GM12801 (cell line): Measurements from ENCODE around the gene E4F1.

Source experiments
- TF ChIP-seq, protein P1 (sequence below): IDR thresholded peaks from one replicate; pipeline ENCODE4 v1.5.1; 2011; ENCODE audit warnings: control low read depth; ENCODE audit not compliant: insufficient read length; ENCODE audit errors: extremely low read depth

Gene E4F1

DNA sequence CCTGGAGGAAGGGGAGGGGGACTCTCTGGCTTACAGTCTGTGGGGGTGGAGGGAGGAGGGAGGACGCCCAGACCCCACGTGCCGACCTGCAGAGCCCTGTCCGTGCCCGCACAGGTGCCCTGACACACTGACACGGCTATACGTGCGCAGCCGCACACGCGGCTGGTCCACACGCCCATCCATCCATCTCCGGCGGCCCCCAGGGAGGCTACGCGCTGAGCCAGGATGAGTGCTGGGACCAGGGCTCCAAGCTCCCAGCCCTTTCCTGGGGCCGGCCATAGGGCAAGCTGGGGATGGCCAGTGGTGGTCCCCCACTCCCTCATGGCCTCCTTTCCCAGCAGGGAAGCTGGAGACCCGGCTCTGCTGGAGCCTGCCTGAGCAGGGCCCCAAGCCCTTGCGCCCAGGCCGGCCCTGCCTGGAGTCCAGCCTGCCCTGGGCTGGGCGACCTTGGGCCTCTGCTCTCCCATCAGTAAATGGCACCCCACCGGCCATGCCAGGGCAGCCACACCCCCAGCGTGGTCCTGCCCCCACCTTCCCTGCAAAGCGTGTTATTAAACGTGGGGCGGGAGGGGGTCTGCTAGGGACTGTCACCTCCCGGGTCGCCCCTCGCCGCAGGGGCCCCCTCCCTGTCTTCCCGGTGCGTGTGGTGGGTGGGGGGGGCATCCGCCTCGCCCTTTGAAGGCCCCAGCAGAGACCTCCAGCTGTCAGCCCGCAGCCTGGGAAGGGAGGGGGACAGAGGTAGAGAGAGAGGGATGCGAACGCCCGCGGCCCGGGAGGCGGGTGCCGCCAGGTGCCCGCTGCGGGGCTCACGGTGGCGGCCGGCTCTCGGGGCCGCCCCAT is 27.8 kb upstream of the E4F1 start:
- TF ChIP-seq, protein P1, sequence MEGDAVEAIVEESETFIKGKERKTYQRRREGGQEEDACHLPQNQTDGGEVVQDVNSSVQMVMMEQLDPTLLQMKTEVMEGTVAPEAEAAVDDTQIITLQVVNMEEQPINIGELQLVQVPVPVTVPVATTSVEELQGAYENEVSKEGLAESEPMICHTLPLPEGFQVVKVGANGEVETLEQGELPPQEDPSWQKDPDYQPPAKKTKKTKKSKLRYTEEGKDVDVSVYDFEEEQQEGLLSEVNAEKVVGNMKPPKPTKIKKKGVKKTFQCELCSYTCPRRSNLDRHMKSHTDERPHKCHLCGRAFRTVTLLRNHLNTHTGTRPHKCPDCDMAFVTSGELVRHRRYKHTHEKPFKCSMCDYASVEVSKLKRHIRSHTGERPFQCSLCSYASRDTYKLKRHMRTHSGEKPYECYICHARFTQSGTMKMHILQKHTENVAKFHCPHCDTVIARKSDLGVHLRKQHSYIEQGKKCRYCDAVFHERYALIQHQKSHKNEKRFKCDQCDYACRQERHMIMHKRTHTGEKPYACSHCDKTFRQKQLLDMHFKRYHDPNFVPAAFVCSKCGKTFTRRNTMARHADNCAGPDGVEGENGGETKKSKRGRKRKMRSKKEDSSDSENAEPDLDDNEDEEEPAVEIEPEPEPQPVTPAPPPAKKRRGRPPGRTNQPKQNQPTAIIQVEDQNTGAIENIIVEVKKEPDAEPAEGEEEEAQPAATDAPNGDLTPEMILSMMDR, result no peak

DNA sequence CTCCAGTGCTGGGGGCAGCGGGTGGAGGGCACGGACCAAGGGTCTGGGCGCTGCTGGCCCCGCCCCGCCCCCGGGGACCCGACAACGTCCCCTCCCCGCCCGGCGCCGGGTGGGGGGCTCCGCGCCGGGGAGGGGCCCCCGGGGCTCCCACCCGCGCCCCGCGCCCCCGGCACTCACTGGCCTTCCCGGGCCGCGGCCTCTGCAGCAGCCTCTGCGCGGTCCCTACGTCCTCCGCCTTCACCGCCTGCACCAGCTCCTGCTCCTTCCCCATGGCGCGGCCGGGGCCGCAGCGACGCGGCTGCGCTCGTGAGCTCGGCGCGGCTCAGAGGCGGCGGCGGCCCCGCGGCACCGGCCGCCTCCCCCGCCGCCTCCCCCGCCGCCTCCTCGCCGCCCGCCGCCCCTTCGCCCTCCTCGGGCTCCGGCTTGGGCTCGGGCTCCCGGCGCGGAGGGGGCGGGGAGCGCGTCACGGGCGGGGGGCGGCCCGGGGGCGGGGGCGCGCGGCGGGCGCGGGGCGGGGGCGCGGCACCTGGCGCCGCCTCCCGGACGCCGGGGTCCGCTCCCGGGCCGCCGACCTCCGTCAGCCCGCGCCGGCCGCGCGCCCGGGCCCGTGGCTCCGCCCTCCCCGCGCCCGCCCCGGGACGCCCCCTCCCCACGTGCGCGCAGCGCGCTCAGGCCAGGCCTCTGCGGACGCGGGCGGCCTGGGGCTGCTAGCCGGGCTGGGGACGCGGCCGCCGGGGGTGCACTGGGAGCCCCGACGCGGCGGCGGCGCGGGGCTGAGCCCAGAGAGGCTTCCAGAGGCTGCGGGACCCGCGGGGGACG is 27.0 kb upstream of the E4F1 start, which contains the start of gene CASKIN1:
CASKIN1 (minus strand) TSS at position 444 of the 819 bp plus-strand sequence; CDS start at position 271, 173 bp downstream.
- TF ChIP-seq, protein P1, result no peak

DNA sequence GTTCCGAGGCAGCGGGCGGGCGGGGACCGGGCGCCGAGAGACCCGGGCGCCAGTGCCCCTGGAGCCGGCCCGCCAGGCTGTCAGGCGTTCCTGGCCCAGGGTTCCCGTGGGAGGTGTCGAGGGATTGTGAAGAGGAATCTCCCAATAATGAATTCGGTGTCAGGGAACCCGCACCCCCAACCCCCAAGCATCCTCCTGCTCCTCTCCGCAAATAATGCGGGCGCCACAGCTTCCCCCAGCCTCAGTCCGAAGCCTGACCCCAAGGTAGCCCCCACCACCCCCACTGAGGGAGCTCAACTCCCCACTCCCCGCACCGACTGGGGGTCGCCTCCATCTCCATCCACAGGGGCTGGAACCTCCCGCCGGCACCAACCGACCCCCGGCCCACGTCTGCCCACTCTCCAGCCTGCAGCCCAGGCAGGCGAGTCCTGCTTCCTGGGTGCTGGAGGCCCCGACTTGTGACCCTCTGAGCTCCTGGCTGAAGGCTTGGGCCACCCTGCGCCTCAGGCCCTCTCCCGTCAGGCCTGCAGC is 26.3 kb upstream of the E4F1 start:
- TF ChIP-seq, protein P1, result no peak

DNA sequence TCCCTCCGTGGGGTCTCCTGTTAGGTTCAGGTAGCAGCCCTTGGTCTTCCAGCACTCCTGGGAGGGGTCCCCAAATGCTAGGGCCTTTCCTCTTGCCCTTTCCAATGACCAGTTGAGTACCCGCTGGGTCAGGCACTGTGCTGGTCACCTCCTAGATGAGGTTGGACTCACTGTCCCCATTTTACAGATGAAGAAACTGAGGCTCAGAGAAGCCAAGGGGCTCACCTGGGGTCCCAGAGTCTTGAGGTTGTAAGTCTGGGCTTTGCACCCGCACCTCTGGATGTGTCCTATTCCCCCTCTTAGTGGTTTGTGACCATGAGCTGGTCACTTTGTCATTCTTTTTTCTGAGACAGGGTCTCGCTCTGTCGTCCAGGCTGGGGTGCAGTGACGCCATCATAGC is 25.6 kb upstream of the E4F1 start:
- TF ChIP-seq, protein P1, result no peak

DNA sequence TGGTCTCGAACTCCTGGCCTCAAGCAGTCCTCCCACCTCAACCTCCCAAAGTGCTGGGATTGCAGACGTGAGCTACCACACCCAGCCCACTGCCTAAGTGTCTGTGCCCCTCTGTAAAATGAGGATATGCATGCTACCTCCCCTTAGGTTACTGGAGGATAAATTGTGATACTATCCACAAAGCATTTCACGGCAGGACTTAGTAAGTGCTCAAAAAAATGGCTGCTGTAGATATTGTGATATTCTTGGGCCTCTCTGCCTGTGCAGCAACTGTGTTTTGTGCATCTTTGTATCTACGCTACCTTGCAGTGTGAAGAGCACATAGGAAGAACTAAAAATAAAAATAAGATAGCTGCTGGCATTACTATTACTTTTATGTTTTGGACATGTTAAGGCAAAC is 25.1 kb upstream of the E4F1 start:
- TF ChIP-seq, protein P1, result no peak

DNA sequence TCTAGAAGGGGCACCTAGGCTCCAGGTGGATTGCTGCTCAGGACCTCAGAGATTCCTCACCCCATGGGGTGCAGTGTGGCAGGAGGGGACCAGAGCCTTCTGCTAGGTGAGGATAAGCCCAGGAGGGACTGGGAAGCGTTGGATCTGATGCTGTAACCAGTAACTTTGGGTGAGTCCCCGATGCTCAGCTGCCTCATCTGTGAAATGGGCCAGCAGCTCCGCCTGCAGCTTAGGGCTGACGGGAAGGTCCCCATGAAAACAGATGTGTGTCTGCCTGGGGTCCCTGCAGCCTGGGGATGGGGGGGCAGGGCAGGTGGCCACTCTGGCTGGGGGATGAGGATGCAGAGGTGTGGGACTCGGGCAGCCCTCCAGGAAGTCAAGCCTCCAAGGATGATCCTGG is 24.3 kb upstream of the E4F1 start:
- TF ChIP-seq, protein P1, result no peak

DNA sequence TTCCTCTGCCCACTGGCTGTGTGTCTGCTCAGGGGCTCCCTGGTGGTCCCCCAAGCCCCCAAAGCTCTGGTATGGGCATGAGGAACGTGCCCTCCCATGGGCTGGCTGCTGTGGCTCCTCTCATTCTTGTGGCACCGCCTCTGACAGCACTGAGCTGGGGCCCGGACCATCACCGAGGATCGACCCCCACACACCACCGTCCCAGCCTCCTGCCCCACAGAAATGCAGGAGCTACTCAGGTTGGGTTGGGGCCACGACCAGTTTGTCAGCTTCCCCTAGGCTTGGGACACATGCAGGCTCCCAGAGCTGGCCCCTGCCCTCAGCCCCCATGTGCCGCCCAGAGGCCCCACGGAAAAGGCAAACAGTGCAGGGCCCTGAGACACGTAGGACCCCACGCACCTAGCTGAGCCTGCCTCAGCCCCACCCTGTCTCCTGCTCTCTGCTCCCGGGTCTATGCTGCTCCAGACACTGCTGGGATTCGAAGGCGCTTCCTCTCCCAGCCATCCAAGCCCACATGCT is 23.7 kb upstream of the E4F1 start:
- TF ChIP-seq, protein P1, result no peak
